ENCODE results near the gene RASL11B.

GRCh38 chr4:52853351-52853750 is 8.8 kb upstream of the RASL11B start:
- TF ChIP-seq CTCF (IDR thresholded peaks at IDR 0.05; ENCODE audit: low read depth, low read length) (no peak), EZH2phosphoT487 (IDR thresholded peaks at IDR 0.05; ENCODE audit: low read depth) (no peak)

All from OCI-LY3 (cell line).